ENCODE data around the gene BBLN. TPM values are rescaled to one million over a fixed set of nuclear protein-coding genes. Genes with fewer than 3 reads are reported as not detected.

Gene BBLN
- total RNA-seq, 4 donors from 2014 or later = 97.3 to 178 (median 149) TPM

GRCh38 chr9:128175102-128175563 is 15.1 kb downstream of the BBLN start:
- Histone ChIP-seq H3K4me3 (no peak overlapping the region), H3K27ac (peak overlapping the region; percentile 18 to 48 (median 20)), H3K4me1 (no peaks in the 10 kb centered on the region), H3K36me3 (peaks cover 0 to 43% (median 18%) of the 10 kb centered on the region in 4 donors), H3K9me3 (no peaks in the 10 kb centered on the region), H3K27me3 (no peaks in the 10 kb centered on the region)
- WGBS, 2 donors (ENCODE audit: low coverage in 1 of 2) = 64 to 65% methylated on average over 6 to 8 of the region's 8 CpGs
- TF ChIP-seq CTCF (IDR thresholded peaks at IDR 0.05) = no peak
- TF ChIP-seq POLR2AphosphoS5 (IDR thresholded peaks at IDR 0.05) = no peak
- no peak for TF ChIP-seq POLR2A (IDR thresholded peaks at IDR 0.05)
- no peak for TF ChIP-seq EP300 (IDR thresholded peaks at IDR 0.05; ENCODE audit: low read depth)
- in situ Hi-C loops (cut with MboI; ENCODE audit: low pct_ligation_motif_present in 1 of 4, low pct_unique_long_range_greater_than_20kb in 1 of 4, low sequenced_read_pairs in 3 of 4) (no loop called here), intact Hi-C loops (cut with DNase I; ENCODE audit: low total_unique reads) (no loop called here)
- DNase-seq = no peak

GRCh38 chr9:128175726-128176125 is 15.7 kb downstream of the BBLN start:
- TF ChIP-seq CTCF (IDR thresholded peaks at IDR 0.05) (no peak), EP300 (IDR thresholded peaks at IDR 0.05; ENCODE audit: low read depth) (no peak), POLR2AphosphoS5 (IDR thresholded peaks at IDR 0.05) (no peak), POLR2A (IDR thresholded peaks at IDR 0.05) (no peak)
- Histone ChIP-seq H3K36me3 (peaks cover 0 to 42% (median 20%) of the 10 kb centered on the region in 4 donors), H3K27me3 (no peaks in the 10 kb centered on the region), H3K4me3 (no peak overlapping the region), H3K4me1 (no peaks in the 10 kb centered on the region), H3K27ac (peak overlapping the region; percentile 18 to 48 (median 20)), H3K9me3 (no peaks in the 10 kb centered on the region)
- intact Hi-C loops (cut with DNase I; ENCODE audit: low total_unique reads) = no loop called here
- in situ Hi-C loops (cut with MboI; ENCODE audit: low pct_ligation_motif_present in 1 of 4, low pct_unique_long_range_greater_than_20kb in 1 of 4, low sequenced_read_pairs in 3 of 4) = no loop called here
- WGBS, 2 donors (ENCODE audit: low coverage in 1 of 2) = 89% methylated on average over 2 of the region's 2 CpGs; no CpG with 5 or more reads in 1 of the 2 donors
- no peak for DNase-seq

GRCh38 chr9:128178806-128179431 is 18.9 kb downstream of the BBLN start:
- Histone ChIP-seq H3K27me3 (no peaks in the 10 kb centered on the region), H3K36me3 (peaks cover 3 to 44% (median 25%) of the 10 kb centered on the region in 4 donors), H3K27ac (no peak overlapping the region), H3K4me3 (no peak overlapping the region), H3K9me3 (no peaks in the 10 kb centered on the region), H3K4me1 (no peaks in the 10 kb centered on the region)
- TF ChIP-seq POLR2A (IDR thresholded peaks at IDR 0.05) (no peak), CTCF (IDR thresholded peaks at IDR 0.05) (no peak), POLR2AphosphoS5 (IDR thresholded peaks at IDR 0.05) (no peak), EP300 (IDR thresholded peaks at IDR 0.05; ENCODE audit: low read depth) (no peak)
- WGBS, 2 donors (ENCODE audit: low coverage in 1 of 2) = 100% methylated on average over 8 of the region's 11 CpGs; no CpG with 5 or more reads in 1 of the 2 donors
- in situ Hi-C loops (cut with MboI; ENCODE audit: low pct_ligation_motif_present in 1 of 4, low pct_unique_long_range_greater_than_20kb in 1 of 4, low sequenced_read_pairs in 3 of 4) (no loop called here), intact Hi-C loops (cut with DNase I; ENCODE audit: low total_unique reads) (no loop called here)
- DNase-seq = no peak

- no peak overlapping the region for H3K4me3 ChIP-seq
- TF ChIP-seq POLR2A (IDR thresholded peaks at IDR 0.05) (no peak), POLR2AphosphoS5 (IDR thresholded peaks at IDR 0.05) (no peak), EP300 (IDR thresholded peaks at IDR 0.05; ENCODE audit: low read depth) (no peak), CTCF (IDR thresholded peaks at IDR 0.05) (no peak)
- peaks cover 3 to 46% (median 28%) of the 10 kb centered on the region in 4 donors for H3K36me3 ChIP-seq
- no peaks in the 10 kb centered on the region for H3K9me3 ChIP-seq
- intact Hi-C loops (cut with DNase I; ENCODE audit: low total_unique reads) = no loop called here
- in situ Hi-C loops (cut with MboI; ENCODE audit: low pct_ligation_motif_present in 1 of 4, low pct_unique_long_range_greater_than_20kb in 1 of 4, low sequenced_read_pairs in 3 of 4) = no loop called here
- no peaks in the 10 kb centered on the region for H3K27me3 ChIP-seq
- no peak for DNase-seq
- 96% methylated on average over 8 of the region's 8 CpGs; no CpG with 5 or more reads in 1 of the 2 donors for WGBS, 2 donors (ENCODE audit: low coverage in 1 of 2)
- no peaks in the 10 kb centered on the region for H3K4me1 ChIP-seq
- H3K27ac ChIP-seq = no peak overlapping the region
Measured at GRCh38 chr9:128180001-128180400, 19.9 kb downstream of the BBLN start.

Measured in transverse colon (tissue), 4 donors.